ENCODE data around the gene NFIC.
"Not testable (repeated sequence)": the region's sequence is repeated elsewhere in the genome, so short reads cannot be mapped to it uniquely, and the experiment has no call there.

NFIC gene

GRCh38 chr19:3444695-3445234 lies 78.4 kb downstream of the NFIC start:
- H3K36me3 Mint-ChIP-seq (ENCODE audit: low read depth): no peaks in the 10 kb centered on the region
- no peak overlapping the region for H3K4me3 Mint-ChIP-seq
- H3K9me3 Mint-ChIP-seq: no peaks in the 10 kb centered on the region
- no peaks in the 10 kb centered on the region for H3K27me3 Mint-ChIP-seq (ENCODE audit: low read depth)
- H3K27ac Mint-ChIP-seq: no peak overlapping the region
- H3K4me1 Mint-ChIP-seq (ENCODE audit: low read depth): peaks cover 3% of the 10 kb centered on the region

GRCh38 chr19:3446657-3447056 lies 80.3 kb downstream of the NFIC start:
- not testable (repeated sequence) for H3K4me1 Mint-ChIP-seq (ENCODE audit: low read depth); H3K36me3 Mint-ChIP-seq (ENCODE audit: low read depth); H3K27ac Mint-ChIP-seq; H3K27me3 Mint-ChIP-seq (ENCODE audit: low read depth); H3K9me3 Mint-ChIP-seq; H3K4me3 Mint-ChIP-seq

GRCh38 chr19:3448616-3449334 lies 82.4 kb downstream of the NFIC start:
- Mint-ChIP-seq H3K36me3 (ENCODE audit: low read depth) (peaks cover 2% of the 10 kb centered on the region), H3K27ac (no peak overlapping the region), H3K4me3 (no peak overlapping the region), H3K27me3 (ENCODE audit: low read depth) (no peaks in the 10 kb centered on the region), H3K4me1 (ENCODE audit: low read depth) (peaks cover 2% of the 10 kb centered on the region), H3K9me3 (no peaks in the 10 kb centered on the region)

GRCh38 chr19:3450796-3451411 lies 84.5 kb downstream of the NFIC start:
- H3K4me1 Mint-ChIP-seq (ENCODE audit: low read depth): no peaks in the 10 kb centered on the region
- no peak overlapping the region for H3K27ac Mint-ChIP-seq
- H3K4me3 Mint-ChIP-seq: no peak overlapping the region
- H3K36me3 Mint-ChIP-seq (ENCODE audit: low read depth): peaks cover 2% of the 10 kb centered on the region
- H3K27me3 Mint-ChIP-seq (ENCODE audit: low read depth): no peaks in the 10 kb centered on the region
- H3K9me3 Mint-ChIP-seq: no peaks in the 10 kb centered on the region

GRCh38 chr19:3451451-3451866 lies 85.1 kb downstream of the NFIC start:
- Mint-ChIP-seq H3K4me1 (ENCODE audit: low read depth) (no peaks in the 10 kb centered on the region), H3K9me3 (no peaks in the 10 kb centered on the region), H3K4me3 (no peak overlapping the region), H3K36me3 (ENCODE audit: low read depth) (peaks cover 2% of the 10 kb centered on the region), H3K27me3 (ENCODE audit: low read depth) (no peaks in the 10 kb centered on the region), H3K27ac (no peak overlapping the region)

GRCh38 chr19:3452171-3452941 lies 86.0 kb downstream of the NFIC start:
- H3K9me3 Mint-ChIP-seq: no peaks in the 10 kb centered on the region
- no peaks in the 10 kb centered on the region for H3K27me3 Mint-ChIP-seq (ENCODE audit: low read depth)
- H3K36me3 Mint-ChIP-seq (ENCODE audit: low read depth): peaks cover 2% of the 10 kb centered on the region
- no peak overlapping the region for H3K4me3 Mint-ChIP-seq
- no peaks in the 10 kb centered on the region for H3K4me1 Mint-ChIP-seq (ENCODE audit: low read depth)
- no peak overlapping the region for H3K27ac Mint-ChIP-seq

GRCh38 chr19:3452942-3453214 lies 86.5 kb downstream of the NFIC start:
- H3K9me3 Mint-ChIP-seq; H3K27ac Mint-ChIP-seq; H3K4me1 Mint-ChIP-seq (ENCODE audit: low read depth); H3K27me3 Mint-ChIP-seq (ENCODE audit: low read depth); H3K36me3 Mint-ChIP-seq (ENCODE audit: low read depth); H3K4me3 Mint-ChIP-seq: not testable (repeated sequence)

- Mint-ChIP-seq H3K4me3 (no peak overlapping the region), H3K4me1 (ENCODE audit: low read depth) (no peaks in the 10 kb centered on the region), H3K36me3 (ENCODE audit: low read depth) (peaks cover 2% of the 10 kb centered on the region), H3K27ac (no peak overlapping the region), H3K9me3 (no peaks in the 10 kb centered on the region), H3K27me3 (ENCODE audit: low read depth) (no peaks in the 10 kb centered on the region)
Observed at GRCh38 chr19:3453840-3454239, 87.5 kb downstream of the NFIC start.

GRCh38 chr19:3454656-3455392 lies 88.4 kb downstream of the NFIC start:
- no peaks in the 10 kb centered on the region for H3K27me3 Mint-ChIP-seq (ENCODE audit: low read depth)
- no peak overlapping the region for H3K27ac Mint-ChIP-seq
- H3K4me3 Mint-ChIP-seq: no peak overlapping the region
- no peaks in the 10 kb centered on the region for H3K4me1 Mint-ChIP-seq (ENCODE audit: low read depth)
- H3K9me3 Mint-ChIP-seq: no peaks in the 10 kb centered on the region
- peaks cover 2% of the 10 kb centered on the region for H3K36me3 Mint-ChIP-seq (ENCODE audit: low read depth)

DNA sequence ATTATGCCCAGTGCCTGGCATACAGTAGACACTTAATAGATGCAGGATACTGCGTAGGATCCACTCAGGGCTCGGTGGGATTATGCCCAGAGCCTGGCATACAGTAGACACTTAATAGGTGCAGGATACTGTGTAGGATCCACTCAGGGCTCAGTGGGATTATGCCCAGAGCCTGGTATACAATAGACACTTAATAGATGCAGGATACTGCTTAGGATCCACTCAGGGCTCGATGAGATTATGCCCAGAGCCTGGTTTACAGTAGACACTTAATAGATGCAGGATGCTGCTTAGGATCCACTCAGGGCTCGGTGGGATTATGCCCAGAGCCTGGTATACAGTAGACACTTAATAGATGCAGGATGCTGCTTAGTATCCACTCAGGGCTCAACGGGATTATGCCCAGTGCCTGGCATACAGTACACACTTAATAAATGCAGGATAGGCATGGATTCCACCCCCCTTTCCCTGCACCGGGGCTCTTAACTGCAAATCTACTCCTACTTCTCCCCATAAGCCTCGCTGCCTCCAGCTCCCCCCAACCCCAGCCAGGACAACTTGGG lies 89.1 kb downstream of the NFIC start:
- Mint-ChIP-seq H3K4me3 (no peak overlapping the region), H3K36me3 (ENCODE audit: low read depth) (peaks cover 2% of the 10 kb centered on the region)

DNA sequence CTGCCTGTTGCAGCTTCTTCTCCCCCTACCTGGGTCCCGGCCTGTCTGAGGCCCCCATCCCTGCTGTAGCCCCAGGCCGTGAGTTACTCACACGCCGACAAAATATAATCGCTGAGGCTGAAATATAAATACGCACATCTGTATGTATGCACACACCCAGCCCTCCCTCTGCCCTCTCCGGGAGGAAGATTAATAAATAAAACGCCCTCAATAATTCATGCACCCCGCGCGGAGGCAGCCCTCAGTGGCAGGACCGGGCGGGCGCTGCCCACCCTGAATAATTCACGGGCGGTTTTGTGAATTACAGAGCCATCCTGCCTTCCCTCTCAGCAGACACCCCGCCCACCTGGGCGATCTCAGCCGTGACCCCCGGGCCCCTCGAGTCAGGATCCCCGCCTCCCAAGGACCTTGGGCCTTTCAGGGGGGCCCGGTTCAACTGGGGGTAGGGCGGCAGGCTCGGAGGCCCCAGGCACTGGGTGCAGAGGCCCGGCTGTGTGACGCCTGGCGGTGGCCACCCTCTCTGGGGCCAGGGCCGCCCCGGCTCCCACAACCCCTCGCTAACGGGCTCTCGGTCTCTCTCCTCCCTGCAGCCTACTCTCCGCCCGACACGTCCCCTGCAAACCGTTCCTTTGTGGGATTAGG lies 89.7 kb downstream of the NFIC start:
- H3K36me3 Mint-ChIP-seq (ENCODE audit: low read depth): peaks cover 2% of the 10 kb centered on the region
- no peaks in the 10 kb centered on the region for H3K4me1 Mint-ChIP-seq (ENCODE audit: low read depth)
- no peak overlapping the region for H3K4me3 Mint-ChIP-seq
- H3K27me3 Mint-ChIP-seq (ENCODE audit: low read depth): no peaks in the 10 kb centered on the region
- H3K27ac Mint-ChIP-seq: no peak overlapping the region
- H3K9me3 Mint-ChIP-seq: no peaks in the 10 kb centered on the region

More for the DNA sequence above, 89.1 kb downstream of the NFIC start:
- no peaks in the 10 kb centered on the region for H3K4me1 Mint-ChIP-seq (ENCODE audit: low read depth)
- no peaks in the 10 kb centered on the region for H3K27me3 Mint-ChIP-seq (ENCODE audit: low read depth)
- H3K9me3 Mint-ChIP-seq: no peaks in the 10 kb centered on the region
- H3K27ac Mint-ChIP-seq: no peak overlapping the region

GRCh38 chr19:3456925-3457527 lies 90.6 kb downstream of the NFIC start:
- H3K27me3 Mint-ChIP-seq (ENCODE audit: low read depth): no peaks in the 10 kb centered on the region
- H3K4me3 Mint-ChIP-seq: no peak overlapping the region
- H3K27ac Mint-ChIP-seq: no peak overlapping the region
- H3K9me3 Mint-ChIP-seq: no peaks in the 10 kb centered on the region
- H3K4me1 Mint-ChIP-seq (ENCODE audit: low read depth): no peaks in the 10 kb centered on the region
- peaks cover 2% of the 10 kb centered on the region for H3K36me3 Mint-ChIP-seq (ENCODE audit: low read depth)

GRCh38 chr19:3457528-3458228 lies 91.3 kb downstream of the NFIC start:
- no peaks in the 10 kb centered on the region for H3K9me3 Mint-ChIP-seq
- H3K4me1 Mint-ChIP-seq (ENCODE audit: low read depth): no peaks in the 10 kb centered on the region
- no peaks in the 10 kb centered on the region for H3K27me3 Mint-ChIP-seq (ENCODE audit: low read depth)
- H3K27ac Mint-ChIP-seq: no peak overlapping the region
- peaks cover 2% of the 10 kb centered on the region for H3K36me3 Mint-ChIP-seq (ENCODE audit: low read depth)
- H3K4me3 Mint-ChIP-seq: no peak overlapping the region
